Activated CD4-positive, alpha-beta T cell treated with anti-CD3 and anti-CD28 coated beads, Interleukin-2, amount 10 ng/mL, durations not matched to agents 24 days and 14 days (primary cell): ENCODE data around the gene FSTL4. TPM values are rescaled to one million over a fixed set of nuclear protein-coding genes. Genes with fewer than 3 reads are reported as not detected.

ENCODE experiments used
- DNase-seq: peaks from one replicate; pipeline ENCODE4 v3.0.0; 2022
- H3K27ac Mint-ChIP-seq: one replicate; pipeline ENCODE4 v1.8.0; 2022; ENCODE audit warnings: mild to moderate bottlenecking, mixed read lengths
- H3K27me3 Mint-ChIP-seq: one replicate; pipeline ENCODE4 v1.8.0; 2022; ENCODE audit warnings: mixed read lengths
- H3K36me3 Mint-ChIP-seq: one replicate; pipeline ENCODE4 v1.8.0; 2022; ENCODE audit warnings: low read depth, mild to moderate bottlenecking, mixed read lengths
- H3K4me1 Mint-ChIP-seq: one replicate; pipeline ENCODE4 v1.8.0; 2021; ENCODE audit warnings: mixed read lengths
- H3K4me3 Mint-ChIP-seq: one replicate; pipeline ENCODE4 v1.8.0; 2022; ENCODE audit warnings: mild to moderate bottlenecking, moderate library complexity, mixed read lengths
- H3K9me3 Mint-ChIP-seq: one replicate; pipeline ENCODE4 v1.8.0; 2021; ENCODE audit warnings: mixed read lengths
- intact Hi-C: fragments of 100-400 bp; cut with micrococcal nuclease; formaldehyde crosslinking; loops from one replicate; pipeline ENCODE4 v1.15.1; 2023
- total RNA-seq: library from RNA; stranded (reverse); gene quantifications from 2 replicates; pipeline ENCODE4 v1.2.3, GENCODE V29; 2022

Gene FSTL4
- total RNA-seq, 1 donor from 2014 or later = 0.42 TPM

- no peaks in the 10 kb centered on the region for H3K9me3 Mint-ChIP-seq
- no peaks in the 10 kb centered on the region for H3K27me3 Mint-ChIP-seq
- peaks cover 12% of the 10 kb centered on the region for H3K4me1 Mint-ChIP-seq
- no peaks in the 10 kb centered on the region for H3K36me3 Mint-ChIP-seq
- no peak overlapping the region for H3K4me3 Mint-ChIP-seq
- intact Hi-C loops = no loop called here
- no peak for DNase-seq
- no peak overlapping the region for H3K27ac Mint-ChIP-seq
Measured at GRCh38 chr5:133247881-133248624, 364.3 kb downstream of the FSTL4 start.

GRCh38 chr5:133247151-133247709, 365.1 kb downstream of the FSTL4 start:
- Mint-ChIP-seq H3K4me1 (peaks cover 12% of the 10 kb centered on the region), H3K27ac (no peak overlapping the region), H3K9me3 (no peaks in the 10 kb centered on the region), H3K4me3 (no peak overlapping the region), H3K27me3 (no peaks in the 10 kb centered on the region), H3K36me3 (no peaks in the 10 kb centered on the region)
- intact Hi-C loops = no loop called here
- no peak for DNase-seq

GRCh38 chr5:133246376-133247150, 365.8 kb downstream of the FSTL4 start:
- H3K4me3 Mint-ChIP-seq = no peak overlapping the region
- no peak for DNase-seq
- no peaks in the 10 kb centered on the region for H3K36me3 Mint-ChIP-seq
- H3K9me3 Mint-ChIP-seq = no peaks in the 10 kb centered on the region
- H3K27ac Mint-ChIP-seq = no peak overlapping the region
- intact Hi-C loops = no loop called here
- no peaks in the 10 kb centered on the region for H3K27me3 Mint-ChIP-seq
- H3K4me1 Mint-ChIP-seq = peaks cover 12% of the 10 kb centered on the region

- no peaks in the 10 kb centered on the region for H3K9me3 Mint-ChIP-seq
- no peak for DNase-seq
- peaks cover 12% of the 10 kb centered on the region for H3K4me1 Mint-ChIP-seq
- intact Hi-C loops = no loop called here
- H3K36me3 Mint-ChIP-seq = no peaks in the 10 kb centered on the region
- no peak overlapping the region for H3K27ac Mint-ChIP-seq
- H3K4me3 Mint-ChIP-seq = no peak overlapping the region
- H3K27me3 Mint-ChIP-seq = no peaks in the 10 kb centered on the region
Measured at GRCh38 chr5:133246053-133246370, 366.3 kb downstream of the FSTL4 start.

GRCh38 chr5:133245191-133246052, 366.9 kb downstream of the FSTL4 start:
- H3K9me3 Mint-ChIP-seq = no peaks in the 10 kb centered on the region
- no peak overlapping the region for H3K4me3 Mint-ChIP-seq
- peaks cover 17% of the 10 kb centered on the region for H3K4me1 Mint-ChIP-seq
- DNase-seq = peak; percentile 66
- intact Hi-C loops = no loop called here
- no peaks in the 10 kb centered on the region for H3K36me3 Mint-ChIP-seq
- H3K27ac Mint-ChIP-seq = no peak overlapping the region
- H3K27me3 Mint-ChIP-seq = no peaks in the 10 kb centered on the region

GRCh38 chr5:133244242-133244641, 368.1 kb downstream of the FSTL4 start:
- Mint-ChIP-seq H3K4me1 (peaks cover 18% of the 10 kb centered on the region), H3K27me3 (no peaks in the 10 kb centered on the region), H3K9me3 (no peaks in the 10 kb centered on the region), H3K27ac (no peak overlapping the region), H3K36me3 (no peaks in the 10 kb centered on the region), H3K4me3 (no peak overlapping the region)
- intact Hi-C loops = no loop called here
- peak; percentile 70 for DNase-seq

GRCh38 chr5:133243196-133243595, 369.1 kb downstream of the FSTL4 start:
- Mint-ChIP-seq H3K27ac (peak overlapping the region; percentile 3), H3K4me1 (peaks cover 18% of the 10 kb centered on the region), H3K27me3 (no peaks in the 10 kb centered on the region), H3K4me3 (no peak overlapping the region), H3K36me3 (no peaks in the 10 kb centered on the region), H3K9me3 (no peaks in the 10 kb centered on the region)
- no peak for DNase-seq
- intact Hi-C loops = no loop called here

GRCh38 chr5:133242221-133242835, 370.0 kb downstream of the FSTL4 start:
- intact Hi-C loops = no loop called here
- Mint-ChIP-seq H3K4me3 (no peak overlapping the region), H3K36me3 (no peaks in the 10 kb centered on the region), H3K27me3 (no peaks in the 10 kb centered on the region), H3K27ac (no peak overlapping the region), H3K4me1 (peaks cover 18% of the 10 kb centered on the region), H3K9me3 (no peaks in the 10 kb centered on the region)
- no peak for DNase-seq

- Mint-ChIP-seq H3K36me3 (no peaks in the 10 kb centered on the region), H3K27me3 (no peaks in the 10 kb centered on the region), H3K4me3 (no peak overlapping the region), H3K4me1 (peaks cover 18% of the 10 kb centered on the region), H3K9me3 (no peaks in the 10 kb centered on the region), H3K27ac (no peak overlapping the region)
- intact Hi-C loops = no loop called here
- DNase-seq = no peak
Measured at GRCh38 chr5:133241179-133242092, 370.9 kb downstream of the FSTL4 start.

- Mint-ChIP-seq H3K36me3 (no peaks in the 10 kb centered on the region), H3K27ac (no peak overlapping the region), H3K4me3 (no peak overlapping the region), H3K27me3 (no peaks in the 10 kb centered on the region), H3K4me1 (peaks cover 18% of the 10 kb centered on the region), H3K9me3 (no peaks in the 10 kb centered on the region)
- intact Hi-C loops = no loop called here
- DNase-seq = peak; percentile 67
Measured at GRCh38 chr5:133240425-133241091, 371.8 kb downstream of the FSTL4 start.

GRCh38 chr5:133238426-133239205, 373.7 kb downstream of the FSTL4 start:
- Mint-ChIP-seq H3K36me3 (no peaks in the 10 kb centered on the region), H3K9me3 (no peaks in the 10 kb centered on the region), H3K4me1 (peaks cover 8% of the 10 kb centered on the region), H3K27me3 (no peaks in the 10 kb centered on the region), H3K27ac (no peak overlapping the region), H3K4me3 (no peak overlapping the region)
- no peak for DNase-seq
- intact Hi-C loops = no loop called here

- H3K27me3 Mint-ChIP-seq = no peaks in the 10 kb centered on the region
- H3K9me3 Mint-ChIP-seq = no peaks in the 10 kb centered on the region
- H3K4me1 Mint-ChIP-seq = peaks cover 6% of the 10 kb centered on the region
- H3K36me3 Mint-ChIP-seq = no peaks in the 10 kb centered on the region
- no peak overlapping the region for H3K4me3 Mint-ChIP-seq
- intact Hi-C loops = no loop called here
- DNase-seq = no peak
- no peak overlapping the region for H3K27ac Mint-ChIP-seq
Measured at GRCh38 chr5:133236976-133237375, 375.4 kb downstream of the FSTL4 start.
